Trophoblast cell (in vitro differentiated cells and primary cell): ENCODE measurements around the gene UQCR11.

ENCODE experiments used
- DNase-seq, 2 donors: peaks; one replicate each; pipeline ENCODE4 v3.0.0-alpha.2; 2016
- H2AFZ ChIP-seq: 2 replicates; pipeline ENCODE4 v1.6.1; 2013; ENCODE audit warnings: low read length, moderate library complexity, mild to moderate bottlenecking; ENCODE audit not compliant: insufficient read depth, poor library complexity
- H2AK5ac ChIP-seq: 2 replicates; pipeline ENCODE4 v1.6.1; 2013; ENCODE audit warnings: mild to moderate bottlenecking, low read length
- H2BK120ac ChIP-seq: 2 replicates; pipeline ENCODE4 v1.6.1; 2013; ENCODE audit warnings: low read length, mild to moderate bottlenecking, moderate library complexity; ENCODE audit not compliant: insufficient read depth, poor library complexity
- H2BK12ac ChIP-seq: 2 replicates; pipeline ENCODE4 v1.6.1; 2013; ENCODE audit warnings: mild to moderate bottlenecking, low read length, moderate library complexity
- H2BK5ac ChIP-seq: 2 replicates; pipeline ENCODE4 v1.6.1; 2013; ENCODE audit warnings: low read length, low read depth, moderate library complexity, mild to moderate bottlenecking; ENCODE audit not compliant: poor library complexity
- H3K14ac ChIP-seq: 2 replicates; pipeline ENCODE4 v1.6.1; 2013; ENCODE audit warnings: mild to moderate bottlenecking, low read length
- H3K18ac ChIP-seq: 2 replicates; pipeline ENCODE4 v1.6.1; 2013; ENCODE audit warnings: mild to moderate bottlenecking, low read length
- H3K23ac ChIP-seq: 2 replicates; pipeline ENCODE4 v1.6.1; 2013; ENCODE audit warnings: low read length
- H3K27ac ChIP-seq: 2 replicates; pipeline ENCODE4 v1.5.1; 2013; ENCODE audit warnings: low read depth, mild to moderate bottlenecking, inconsistent platforms, low read length, moderate library complexity
- H3K27me3 ChIP-seq: 2 replicates; pipeline ENCODE4 v1.6.1; 2013; ENCODE audit warnings: inconsistent platforms, mild to moderate bottlenecking, low read length, moderate library complexity; ENCODE audit not compliant: insufficient read depth
- H3K36me3 ChIP-seq, 2 experiments: 1 replicate in 1 of 2; 2 replicates in 1 of 2; pipeline ENCODE4 v1.6.1; 2013; ENCODE audit warnings: low read length in 2 of 2, mild to moderate bottlenecking in 2 of 2, moderate library complexity in 1 of 2; ENCODE audit not compliant: insufficient read depth in 2 of 2, control insufficient read depth in 1 of 2
- H3K4ac ChIP-seq: 2 replicates; pipeline ENCODE4 v1.6.1; 2013; ENCODE audit warnings: low read depth, mild to moderate bottlenecking, low read length, moderate library complexity
- H3K4me1 ChIP-seq, 2 experiments: 1 replicate in 1 of 2; 2 replicates in 1 of 2; pipeline ENCODE4 v1.6.1; 2013; ENCODE audit warnings: low read length in 2 of 2, mild to moderate bottlenecking in 2 of 2, moderate library complexity in 1 of 2; ENCODE audit not compliant: insufficient read depth in 2 of 2, control insufficient read depth in 1 of 2
- H3K4me2 ChIP-seq: 2 replicates; pipeline ENCODE4 v1.6.1; 2013; ENCODE audit warnings: inconsistent platforms, mild to moderate bottlenecking, low read length, moderate library complexity
- H3K4me3 ChIP-seq: 2 replicates; pipeline ENCODE4 v1.5.1; 2013; ENCODE audit warnings: mild to moderate bottlenecking, low read depth, low read length, inconsistent platforms
- H3K79me1 ChIP-seq: one replicate; pipeline ENCODE4 v1.6.1; 2013; ENCODE audit warnings: low read length
- H3K79me2 ChIP-seq: 2 replicates; pipeline ENCODE4 v1.6.1; 2013; ENCODE audit warnings: low read length, mild to moderate bottlenecking; ENCODE audit not compliant: control insufficient read depth, insufficient read depth, poor library complexity
- H3K9ac ChIP-seq: 2 replicates; pipeline ENCODE4 v1.6.1; 2013; ENCODE audit warnings: mild to moderate bottlenecking, low read length
- H3K9me3 ChIP-seq: 2 replicates; pipeline ENCODE4 v1.6.1; 2013; ENCODE audit warnings: low read depth, mild to moderate bottlenecking, control low read depth, inconsistent platforms, low read length; ENCODE audit not compliant: insufficient read depth
- H4K12ac ChIP-seq: 2 replicates; pipeline ENCODE4 v1.6.1; 2013; ENCODE audit warnings: low read depth, mild to moderate bottlenecking, low read length, moderate library complexity
- H4K8ac ChIP-seq: 2 replicates; pipeline ENCODE4 v1.6.1; 2013; ENCODE audit warnings: low read depth, mild to moderate bottlenecking, low read length, moderate library complexity
- H4K91ac ChIP-seq: one replicate; pipeline ENCODE4 v1.6.1; 2013; ENCODE audit warnings: low read depth, mild to moderate bottlenecking, low read length, moderate library complexity
- WGBS: extraction: QIAGEN DNeasy Blood & Tissue Kit; methylation state at CpG from one replicate; pipeline ENCODE4 v1.1.7; 2013; ENCODE audit warnings: missing lambda C conversion rate; ENCODE audit not compliant: insufficient read length, insufficient coverage; ENCODE audit errors: extremely low coverage; 5-methylcytosine and 5-hydroxymethylcytosine counted together

The UQCR11 gene

DNA sequence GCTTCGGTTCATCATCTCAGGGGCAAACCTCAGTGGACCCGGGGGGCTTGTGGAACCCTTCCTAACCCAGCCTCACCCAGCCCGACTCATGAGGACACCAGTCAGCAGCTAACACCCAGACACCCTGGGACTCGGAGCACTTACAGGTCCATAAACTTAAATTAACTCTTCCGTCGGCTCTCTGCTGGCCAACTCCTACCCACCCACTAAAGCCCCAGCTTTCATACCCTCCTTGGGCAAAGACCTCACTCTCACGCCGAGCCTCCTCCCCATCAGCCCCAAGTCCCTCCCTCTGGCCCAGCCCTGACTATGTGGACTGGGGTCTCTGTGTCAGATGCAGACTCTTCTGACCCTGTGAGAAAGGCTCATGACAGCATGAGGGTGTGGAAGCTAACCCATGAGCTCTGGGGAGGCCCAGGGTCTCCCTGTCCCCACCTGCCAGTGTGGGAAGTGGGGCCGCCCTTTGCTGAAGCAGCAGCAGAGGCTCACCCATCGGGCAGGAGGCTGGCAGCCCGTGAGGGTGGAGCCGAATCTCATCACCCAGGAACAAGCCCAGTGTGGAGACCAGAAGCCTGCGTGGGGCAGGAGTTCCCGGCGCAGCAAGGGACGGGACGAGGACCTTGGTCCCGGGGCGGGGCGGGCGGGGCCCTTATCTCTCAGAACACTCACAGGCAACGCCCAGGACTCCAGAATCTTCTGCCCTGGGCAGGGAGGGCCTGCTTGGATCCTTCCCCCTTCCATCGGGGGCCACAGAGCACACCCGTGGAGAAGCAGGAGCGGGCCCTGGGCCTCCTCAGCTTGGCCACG is 27.4 kb upstream of the UQCR11 start:
- Histone ChIP-seq H3K27ac (no peak overlapping the region), H3K14ac (no peak overlapping the region), H3K4ac (no peak overlapping the region), H3K4me3 (no peak overlapping the region), H3K4me2 (no peak overlapping the region), H3K4me1 (no peaks in the 10 kb centered on the region), H2AK5ac (no peak overlapping the region), H3K9ac (no peak overlapping the region), H3K79me2 (no peaks in the 10 kb centered on the region), H2BK120ac (no peak overlapping the region), H3K27me3 (no peaks in the 10 kb centered on the region), H3K79me1 (no peaks in the 10 kb centered on the region), H3K9me3 (peaks cover 11% of the 10 kb centered on the region), H2AFZ (no peak overlapping the region), H3K36me3 (peaks cover 72 to 78% of the 10 kb centered on the region in 2 experiments), H3K18ac (peak overlapping the region; percentile 39), H3K23ac (no peak overlapping the region), H2BK5ac (no peak overlapping the region), H2BK12ac (no peak overlapping the region), H4K91ac (no peak overlapping the region), H4K12ac (no peak overlapping the region), H4K8ac (no peak overlapping the region)
- DNase-seq, result no peak
- no CpG with 5 or more reads among the region's 26 CpGs for WGBS

DNA sequence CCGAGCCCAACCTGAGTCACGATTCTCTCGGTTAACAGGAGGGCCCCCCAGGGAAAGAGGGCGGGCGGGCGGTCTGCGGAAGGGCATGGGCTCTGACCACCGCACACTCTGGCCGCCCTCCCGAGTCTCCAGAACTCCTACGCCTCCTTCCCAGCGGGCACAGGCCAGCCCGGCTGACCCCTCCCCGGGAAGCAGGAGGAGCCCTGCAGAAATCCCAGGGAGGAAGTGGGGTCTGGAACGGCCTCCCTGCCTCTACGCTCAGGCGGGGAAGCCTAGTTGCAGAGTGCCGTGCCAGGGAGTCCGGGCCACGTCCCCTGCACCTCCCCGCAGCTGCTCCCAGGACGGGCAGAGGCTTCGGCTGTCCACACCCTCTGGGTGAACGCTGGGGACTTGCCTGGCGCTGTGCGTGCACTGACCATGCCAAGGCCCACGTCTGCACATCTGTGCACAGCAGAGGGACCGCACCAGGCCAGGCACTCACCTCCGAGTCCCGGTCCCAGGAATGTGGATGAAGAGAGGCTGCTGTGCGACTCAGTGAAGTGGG is 26.4 kb upstream of the UQCR11 start:
- Histone ChIP-seq H3K9ac (no peak overlapping the region), H4K91ac (no peak overlapping the region)
- DNase-seq, result no peak

DNA sequence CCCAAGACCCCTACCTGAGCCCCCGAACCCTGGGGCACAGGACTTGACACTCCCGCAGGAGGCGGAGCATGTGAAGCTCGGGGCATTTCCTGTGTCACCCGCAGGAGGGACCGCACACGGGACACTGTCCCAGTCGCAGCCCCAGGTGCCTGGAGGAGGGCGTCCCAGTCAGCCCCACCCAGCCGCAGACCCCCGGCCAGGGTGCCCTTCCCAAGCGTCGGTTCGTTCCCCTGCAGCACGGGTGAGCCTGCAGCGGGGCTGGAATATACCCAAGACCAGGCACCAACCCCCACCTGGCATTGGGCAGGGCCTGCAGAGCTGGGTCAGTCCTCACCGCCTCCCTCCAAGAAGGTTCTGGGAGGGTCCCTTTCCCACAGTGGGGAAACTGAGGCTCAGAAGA is 25.5 kb upstream of the UQCR11 start:
- H3K27me3 ChIP-seq, result no peaks in the 10 kb centered on the region
- no peak overlapping the region for H2BK12ac ChIP-seq
- H3K79me1 ChIP-seq, result no peaks in the 10 kb centered on the region
- H2BK5ac ChIP-seq, result no peak overlapping the region
- peaks cover 11% of the 10 kb centered on the region for H3K9me3 ChIP-seq
- peaks cover 73 to 77% of the 10 kb centered on the region in 2 experiments for H3K36me3 ChIP-seq
- no peak overlapping the region for H3K4ac ChIP-seq
- H4K12ac ChIP-seq, result no peak overlapping the region
- no peak overlapping the region for H2AFZ ChIP-seq
- H3K9ac ChIP-seq, result no peak overlapping the region
- no peak overlapping the region for H3K23ac ChIP-seq
- peak overlapping the region; percentile 22 for H3K18ac ChIP-seq
- no peak overlapping the region for H3K4me2 ChIP-seq
- no peak overlapping the region for H3K27ac ChIP-seq
- no peak overlapping the region for H3K14ac ChIP-seq
- H3K79me2 ChIP-seq, result no peaks in the 10 kb centered on the region
- H3K4me3 ChIP-seq, result no peak overlapping the region
- H2BK120ac ChIP-seq, result no peak overlapping the region
- WGBS, result no CpG with 5 or more reads among the region's 17 CpGs
- no peak overlapping the region for H4K8ac ChIP-seq
- no peak overlapping the region for H4K91ac ChIP-seq
- DNase-seq, result no peak
- no peak overlapping the region for H2AK5ac ChIP-seq
- no peaks in the 10 kb centered on the region for H3K4me1 ChIP-seq

More for the DNA sequence above, 26.4 kb upstream of the UQCR11 start:
- no peak overlapping the region for H2AFZ ChIP-seq
- no peak overlapping the region for H3K4me3 ChIP-seq
- no peak overlapping the region for H3K23ac ChIP-seq
- no peak overlapping the region for H2BK5ac ChIP-seq
- peaks cover 72 to 78% of the 10 kb centered on the region in 2 experiments for H3K36me3 ChIP-seq
- H4K8ac ChIP-seq, result no peak overlapping the region
- no peak overlapping the region for H3K14ac ChIP-seq
- no peak overlapping the region for H3K27ac ChIP-seq
- H3K18ac ChIP-seq, result no peak overlapping the region
- H3K79me2 ChIP-seq, result no peaks in the 10 kb centered on the region
- no peak overlapping the region for H4K12ac ChIP-seq
- no peaks in the 10 kb centered on the region for H3K79me1 ChIP-seq
- no peak overlapping the region for H3K4me2 ChIP-seq
- no peaks in the 10 kb centered on the region for H3K4me1 ChIP-seq
- no peak overlapping the region for H2BK120ac ChIP-seq
- WGBS, result no CpG with 5 or more reads among the region's 31 CpGs
- no peak overlapping the region for H3K4ac ChIP-seq
- H3K27me3 ChIP-seq, result no peaks in the 10 kb centered on the region
- peaks cover 11% of the 10 kb centered on the region for H3K9me3 ChIP-seq
- no peak overlapping the region for H2AK5ac ChIP-seq
- H2BK12ac ChIP-seq, result no peak overlapping the region

DNA sequence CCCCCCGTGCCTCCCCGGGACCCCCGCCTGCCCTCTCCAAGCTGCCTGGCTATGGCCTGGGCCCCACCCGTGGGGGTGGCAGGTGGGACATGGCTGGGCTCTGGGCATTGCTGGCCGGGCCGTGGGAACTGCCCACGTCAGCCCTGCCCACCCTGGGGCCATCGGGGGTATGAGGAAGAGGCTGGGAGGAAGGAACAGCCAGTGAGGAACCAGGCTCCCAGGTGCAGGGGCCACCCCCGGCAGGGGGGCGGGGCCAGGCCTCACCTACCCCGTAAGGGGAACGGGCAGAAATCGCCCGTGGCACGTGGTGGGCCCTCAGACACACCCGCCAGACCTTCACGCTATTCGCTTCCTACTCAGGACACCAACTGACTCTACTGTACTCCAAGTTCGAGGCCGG is 24.8 kb upstream of the UQCR11 start:
- no peak overlapping the region for H3K9ac ChIP-seq
- H3K4me3 ChIP-seq, result no peak overlapping the region
- H3K27me3 ChIP-seq, result no peaks in the 10 kb centered on the region
- no peak overlapping the region for H3K4me2 ChIP-seq
- no peak overlapping the region for H2AK5ac ChIP-seq
- H3K79me2 ChIP-seq, result no peaks in the 10 kb centered on the region
- H2AFZ ChIP-seq, result no peak overlapping the region
- H3K27ac ChIP-seq, result no peak overlapping the region
- no peak overlapping the region for H3K14ac ChIP-seq
- H4K8ac ChIP-seq, result no peak overlapping the region
- no peak overlapping the region for H2BK12ac ChIP-seq
- no peak overlapping the region for H2BK120ac ChIP-seq
- H3K4me1 ChIP-seq, result no peaks in the 10 kb centered on the region
- no peak overlapping the region for H3K23ac ChIP-seq
- no peak overlapping the region for H3K4ac ChIP-seq
- H3K18ac ChIP-seq, result no peak overlapping the region
- WGBS, result no CpG with 5 or more reads among the region's 20 CpGs
- peaks cover 75 to 77% of the 10 kb centered on the region in 2 experiments for H3K36me3 ChIP-seq
- H4K12ac ChIP-seq, result peak overlapping the region; percentile 3
- no peaks in the 10 kb centered on the region for H3K79me1 ChIP-seq
- H3K9me3 ChIP-seq, result peaks cover 7% of the 10 kb centered on the region
- no peak overlapping the region for H2BK5ac ChIP-seq
- no peak for DNase-seq
- no peak overlapping the region for H4K91ac ChIP-seq
